ENCODE measurements around the gene ZBTB6.

DNA sequence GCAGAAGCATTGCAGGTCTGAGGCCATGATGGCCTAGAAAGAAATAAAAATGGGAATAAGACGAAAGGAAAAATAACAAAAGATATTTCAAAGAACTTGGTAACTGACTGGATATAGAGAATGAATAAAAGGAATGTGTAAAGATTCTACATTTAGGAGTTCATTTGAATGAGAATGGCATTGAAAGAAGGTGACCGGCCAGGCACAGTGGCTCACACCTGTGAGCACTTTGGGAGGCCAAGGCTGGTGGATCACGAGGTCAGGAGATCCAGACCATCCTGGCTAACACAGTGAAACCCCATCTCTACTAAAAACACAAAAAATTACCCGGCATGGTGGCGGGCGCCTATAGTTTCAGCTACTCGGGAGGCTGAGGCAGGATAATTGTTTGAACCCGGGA lies 9.6 kb upstream of the ZBTB6 start:
- TF ChIP-seq POLR2A (IDR thresholded peaks at IDR 0.05; ENCODE audit: low read depth, low read length) = no peak
- TF ChIP-seq, protein P1, sequence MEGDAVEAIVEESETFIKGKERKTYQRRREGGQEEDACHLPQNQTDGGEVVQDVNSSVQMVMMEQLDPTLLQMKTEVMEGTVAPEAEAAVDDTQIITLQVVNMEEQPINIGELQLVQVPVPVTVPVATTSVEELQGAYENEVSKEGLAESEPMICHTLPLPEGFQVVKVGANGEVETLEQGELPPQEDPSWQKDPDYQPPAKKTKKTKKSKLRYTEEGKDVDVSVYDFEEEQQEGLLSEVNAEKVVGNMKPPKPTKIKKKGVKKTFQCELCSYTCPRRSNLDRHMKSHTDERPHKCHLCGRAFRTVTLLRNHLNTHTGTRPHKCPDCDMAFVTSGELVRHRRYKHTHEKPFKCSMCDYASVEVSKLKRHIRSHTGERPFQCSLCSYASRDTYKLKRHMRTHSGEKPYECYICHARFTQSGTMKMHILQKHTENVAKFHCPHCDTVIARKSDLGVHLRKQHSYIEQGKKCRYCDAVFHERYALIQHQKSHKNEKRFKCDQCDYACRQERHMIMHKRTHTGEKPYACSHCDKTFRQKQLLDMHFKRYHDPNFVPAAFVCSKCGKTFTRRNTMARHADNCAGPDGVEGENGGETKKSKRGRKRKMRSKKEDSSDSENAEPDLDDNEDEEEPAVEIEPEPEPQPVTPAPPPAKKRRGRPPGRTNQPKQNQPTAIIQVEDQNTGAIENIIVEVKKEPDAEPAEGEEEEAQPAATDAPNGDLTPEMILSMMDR (conservative IDR thresholded peaks at IDR 0.05; ENCODE audit: low read depth, low read length) = no peak
- no peak for TF ChIP-seq MAFK (IDR thresholded peaks at IDR 0.05; ENCODE audit: low read depth, low read length)
- TF ChIP-seq MAZ (IDR thresholded peaks at IDR 0.05; ENCODE audit: borderline replicate concordance, low read depth, low read length) = no peak
- TF ChIP-seq RAD21 (IDR thresholded peaks at IDR 0.05; ENCODE audit: low read length) = no peak
- no peak for TF ChIP-seq SMC3 (IDR thresholded peaks at IDR 0.05; ENCODE audit: low read depth, low read length)
- TF ChIP-seq BHLHE40 (IDR thresholded peaks at IDR 0.05; ENCODE audit: low read depth, low read length) = no peak
- TF ChIP-seq NFE2L2 (IDR thresholded peaks at IDR 0.05; ENCODE audit: low read depth, low read length) = no peak
- TF ChIP-seq CEBPB (IDR thresholded peaks at IDR 0.05; ENCODE audit: low read depth, low read length) = no peak
- no peak for TF ChIP-seq RFX5 (IDR thresholded peaks at IDR 0.05; ENCODE audit: low read depth, low read length)
- TF ChIP-seq, protein P2, sequence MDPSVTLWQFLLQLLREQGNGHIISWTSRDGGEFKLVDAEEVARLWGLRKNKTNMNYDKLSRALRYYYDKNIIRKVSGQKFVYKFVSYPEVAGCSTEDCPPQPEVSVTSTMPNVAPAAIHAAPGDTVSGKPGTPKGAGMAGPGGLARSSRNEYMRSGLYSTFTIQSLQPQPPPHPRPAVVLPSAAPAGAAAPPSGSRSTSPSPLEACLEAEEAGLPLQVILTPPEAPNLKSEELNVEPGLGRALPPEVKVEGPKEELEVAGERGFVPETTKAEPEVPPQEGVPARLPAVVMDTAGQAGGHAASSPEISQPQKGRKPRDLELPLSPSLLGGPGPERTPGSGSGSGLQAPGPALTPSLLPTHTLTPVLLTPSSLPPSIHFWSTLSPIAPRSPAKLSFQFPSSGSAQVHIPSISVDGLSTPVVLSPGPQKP (IDR thresholded peaks at IDR 0.05; ENCODE audit: borderline replicate concordance, low read depth, low read length) = no peak
- TF ChIP-seq FOS (IDR thresholded peaks at IDR 0.05; ENCODE audit: low read depth, low read length) = no peak

Measured in IMR-90 (cell line).